ENCODE measurements around the gene ATP2B1. TPM values are rescaled to one million over a fixed set of nuclear protein-coding genes. Genes with fewer than 3 reads are reported as not detected.

Gene ATP2B1
- total and polyA plus RNA-seq, 2 of the 13 experiments (the other 11 are each of a cell fraction or from before 2014, with no cell fraction given), result 12.1 to 60.2 TPM

DNA sequence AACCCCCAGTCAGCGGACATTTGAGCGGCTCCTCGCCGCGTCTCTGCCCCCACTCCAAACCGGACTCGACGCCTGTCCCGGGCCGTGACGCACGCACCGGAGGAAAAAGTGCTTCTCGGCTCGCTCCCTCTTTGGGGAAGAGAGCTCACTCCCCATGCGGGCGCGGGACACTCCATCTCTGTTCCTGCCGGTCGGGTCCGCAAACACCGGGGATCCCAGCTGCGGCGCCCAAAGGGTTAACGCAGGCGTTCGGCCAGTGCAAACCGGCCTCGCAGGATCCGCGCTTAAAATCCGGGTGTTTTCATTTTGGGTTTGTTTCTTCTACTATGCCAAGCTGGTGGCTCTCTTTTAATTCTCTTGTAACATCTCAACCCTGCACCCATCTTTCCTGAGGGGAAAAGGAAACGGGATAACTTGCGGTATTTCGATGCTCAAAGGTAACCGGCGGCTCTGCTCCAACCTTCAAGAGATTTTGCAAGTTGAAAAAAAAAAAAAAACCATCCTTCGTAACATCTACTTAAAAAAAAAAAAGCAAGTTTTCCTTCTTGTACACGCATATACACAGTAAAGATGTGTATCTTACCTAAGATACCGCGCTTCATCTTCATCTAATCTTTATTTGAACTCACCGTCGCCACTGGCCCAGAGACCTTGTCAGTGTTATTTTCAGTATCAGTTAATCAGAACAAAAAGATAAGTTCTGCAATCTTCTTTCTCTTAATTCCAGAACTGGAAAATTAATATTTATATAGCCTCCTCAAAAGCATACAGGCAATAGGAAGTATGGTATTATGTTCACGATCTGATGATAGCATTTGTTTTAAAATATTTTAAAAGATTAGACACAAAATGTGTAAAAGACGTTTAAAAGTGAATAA, 1.6 kb upstream of the ATP2B1 start (continued):
- TF ChIP-seq KMT2A (CRISPR knock-in tag; IDR thresholded peaks at IDR 0.05) (0 out of 2 replicates have a peak, but pooled peaks have one; percentile 21), ZBTB21 (CRISPR knock-in tag; IDR thresholded peaks at IDR 0.05) (no peak), ZNF572 (CRISPR knock-in tag; IDR thresholded peaks at IDR 0.05) (0 out of 2 replicates have a peak, but pooled peaks have one; percentile 88), ZNF709 (CRISPR knock-in tag; IDR thresholded peaks at IDR 0.05) (peak; percentile 40; the same call in 1 of the 2 replicates), HHEX (CRISPR knock-in tag; IDR thresholded peaks at IDR 0.05) (no peak), STAG1 (CRISPR knock-in tag; IDR thresholded peaks at IDR 0.05) (no peak), ZNF782 (CRISPR knock-in tag; IDR thresholded peaks at IDR 0.05; ENCODE audit: borderline replicate concordance) (no peak), ESRRA (CRISPR knock-in tag; IDR thresholded peaks at IDR 0.05; ENCODE audit: low read depth) (no peak), ARID2 (CRISPR knock-in tag; IDR thresholded peaks at IDR 0.05; ENCODE audit: borderline replicate concordance) (no peak), GTF2F1 (IDR thresholded peaks at IDR 0.05; ENCODE audit: low read length) (no peak), CREB1 (IDR thresholded peaks at IDR 0.05) (no peak), CREB1 (CRISPR knock-in tag; IDR thresholded peaks at IDR 0.05) (no peak), ZNF430 (CRISPR knock-in tag; IDR thresholded peaks at IDR 0.05) (0 out of 2 replicates have a peak, but pooled peaks have one; percentile 34), ZNF652 (CRISPR knock-in tag; IDR thresholded peaks at IDR 0.05; ENCODE audit: borderline replicate concordance, low read depth) (peak; percentile 99), HMG20B (CRISPR knock-in tag; conservative IDR thresholded peaks at IDR 0.05) (no peak), HES4 (CRISPR knock-in tag; IDR thresholded peaks at IDR 0.05; ENCODE audit: borderline replicate concordance) (no peak)
- TF ChIP-seq, protein P1, sequence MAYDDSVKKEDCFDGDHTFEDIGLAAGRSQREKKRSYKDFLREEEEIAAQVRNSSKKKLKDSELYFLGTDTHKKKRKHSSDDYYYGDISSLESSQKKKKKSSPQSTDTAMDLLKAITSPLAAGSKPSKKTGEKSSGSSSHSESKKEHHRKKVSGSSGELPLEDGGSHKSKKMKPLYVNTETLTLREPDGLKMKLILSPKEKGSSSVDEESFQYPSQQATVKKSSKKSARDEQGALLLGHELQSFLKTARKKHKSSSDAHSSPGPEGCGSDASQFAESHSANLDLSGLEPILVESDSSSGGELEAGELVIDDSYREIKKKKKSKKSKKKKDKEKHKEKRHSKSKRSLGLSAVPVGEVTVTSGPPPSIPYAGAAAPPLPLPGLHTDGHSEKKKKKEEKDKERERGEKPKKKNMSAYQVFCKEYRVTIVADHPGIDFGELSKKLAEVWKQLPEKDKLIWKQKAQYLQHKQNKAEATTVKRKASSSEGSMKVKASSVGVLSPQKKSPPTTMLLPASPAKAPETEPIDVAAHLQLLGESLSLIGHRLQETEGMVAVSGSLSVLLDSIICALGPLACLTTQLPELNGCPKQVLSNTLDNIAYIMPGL (CRISPR knock-in tag; IDR thresholded peaks at IDR 0.05; ENCODE audit: borderline replicate concordance in 1 of 2, low read depth in 1 of 2), result no peak
- TF ChIP-seq, protein P2, sequence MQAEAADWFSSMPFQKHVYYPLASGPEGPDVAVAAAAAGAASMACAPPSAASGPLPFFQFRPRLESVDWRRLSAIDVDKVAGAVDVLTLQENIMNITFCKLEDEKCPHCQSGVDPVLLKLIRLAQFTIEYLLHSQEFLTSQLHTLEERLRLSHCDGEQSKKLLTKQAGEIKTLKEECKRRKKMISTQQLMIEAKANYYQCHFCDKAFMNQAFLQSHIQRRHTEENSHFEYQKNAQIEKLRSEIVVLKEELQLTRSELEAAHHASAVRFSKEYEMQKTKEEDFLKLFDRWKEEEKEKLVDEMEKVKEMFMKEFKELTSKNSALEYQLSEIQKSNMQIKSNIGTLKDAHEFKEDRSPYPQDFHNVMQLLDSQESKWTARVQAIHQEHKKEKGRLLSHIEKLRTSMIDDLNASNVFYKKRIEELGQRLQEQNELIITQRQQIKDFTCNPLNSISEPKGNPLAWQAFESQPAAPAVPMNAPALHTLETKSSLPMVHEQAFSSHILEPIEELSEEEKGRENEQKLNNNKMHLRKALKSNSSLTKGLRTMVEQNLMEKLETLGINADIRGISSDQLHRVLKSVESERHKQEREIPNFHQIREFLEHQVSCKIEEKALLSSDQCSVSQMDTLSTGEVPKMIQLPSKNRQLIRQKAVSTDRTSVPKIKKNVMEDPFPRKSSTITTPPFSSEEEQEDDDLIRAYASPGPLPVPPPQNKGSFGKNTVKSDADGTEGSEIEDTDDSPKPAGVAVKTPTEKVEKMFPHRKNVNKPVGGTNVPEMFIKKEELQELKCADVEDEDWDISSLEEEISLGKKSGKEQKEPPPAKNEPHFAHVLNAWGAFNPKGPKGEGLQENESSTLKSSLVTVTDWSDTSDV (CRISPR knock-in tag; IDR thresholded peaks at IDR 0.05), result no peak; the same call in 1 of the 2 replicates
- TF ChIP-seq, protein P3, sequence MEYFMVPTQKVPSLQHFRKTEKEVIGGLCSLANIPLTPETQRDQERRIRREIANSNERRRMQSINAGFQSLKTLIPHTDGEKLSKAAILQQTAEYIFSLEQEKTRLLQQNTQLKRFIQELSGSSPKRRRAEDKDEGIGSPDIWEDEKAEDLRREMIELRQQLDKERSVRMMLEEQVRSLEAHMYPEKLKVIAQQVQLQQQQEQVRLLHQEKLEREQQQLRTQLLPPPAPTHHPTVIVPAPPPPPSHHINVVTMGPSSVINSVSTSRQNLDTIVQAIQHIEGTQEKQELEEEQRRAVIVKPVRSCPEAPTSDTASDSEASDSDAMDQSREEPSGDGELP (IDR thresholded peaks at IDR 0.05; ENCODE audit: borderline replicate concordance, low read depth), result 0 out of 2 replicates have a peak, but pooled peaks have one; percentile 29
- TF ChIP-seq, protein P4, sequence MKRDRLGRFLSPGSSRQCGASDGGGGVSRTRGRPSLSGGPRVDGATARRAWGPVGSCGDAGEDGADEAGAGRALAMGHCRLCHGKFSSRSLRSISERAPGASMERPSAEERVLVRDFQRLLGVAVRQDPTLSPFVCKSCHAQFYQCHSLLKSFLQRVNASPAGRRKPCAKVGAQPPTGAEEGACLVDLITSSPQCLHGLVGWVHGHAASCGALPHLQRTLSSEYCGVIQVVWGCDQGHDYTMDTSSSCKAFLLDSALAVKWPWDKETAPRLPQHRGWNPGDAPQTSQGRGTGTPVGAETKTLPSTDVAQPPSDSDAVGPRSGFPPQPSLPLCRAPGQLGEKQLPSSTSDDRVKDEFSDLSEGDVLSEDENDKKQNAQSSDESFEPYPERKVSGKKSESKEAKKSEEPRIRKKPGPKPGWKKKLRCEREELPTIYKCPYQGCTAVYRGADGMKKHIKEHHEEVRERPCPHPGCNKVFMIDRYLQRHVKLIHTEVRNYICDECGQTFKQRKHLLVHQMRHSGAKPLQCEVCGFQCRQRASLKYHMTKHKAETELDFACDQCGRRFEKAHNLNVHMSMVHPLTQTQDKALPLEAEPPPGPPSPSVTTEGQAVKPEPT (CRISPR knock-in tag; IDR thresholded peaks at IDR 0.05; ENCODE audit: low read depth), result 0 out of 2 replicates have a peak, but pooled peaks have one; percentile 41
- TF ChIP-seq, protein P5, sequence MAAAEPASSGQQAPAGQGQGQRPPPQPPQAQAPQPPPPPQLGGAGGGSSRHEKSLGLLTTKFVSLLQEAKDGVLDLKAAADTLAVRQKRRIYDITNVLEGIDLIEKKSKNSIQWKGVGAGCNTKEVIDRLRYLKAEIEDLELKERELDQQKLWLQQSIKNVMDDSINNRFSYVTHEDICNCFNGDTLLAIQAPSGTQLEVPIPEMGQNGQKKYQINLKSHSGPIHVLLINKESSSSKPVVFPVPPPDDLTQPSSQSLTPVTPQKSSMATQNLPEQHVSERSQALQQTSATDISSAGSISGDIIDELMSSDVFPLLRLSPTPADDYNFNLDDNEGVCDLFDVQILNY (CRISPR knock-in tag; conservative IDR thresholded peaks at IDR 0.05), result no peak
